Upper lobe of left lung (tissue), 4 donors: ENCODE data around the gene AGK.

Experiments
- CTCF ChIP-seq, 6 experiments: fragments of 450-650 bp in 4 of 6; fragments of 200-600 bp in 2 of 6; sonication (generic) in 2 of 6; IDR thresholded peaks; one replicate each; pipeline ENCODE4 v1.5.1; 2016 to 2019; ENCODE audit warnings: antibody characterized with exemption in 6 of 6
- POLR2A ChIP-seq, 4 donors: fragments of 450-650 bp; IDR thresholded peaks; one replicate each; pipeline ENCODE4 v1.5.1; 2016 to 2017; ENCODE audit warnings: antibody characterized with exemption in 4 of 4, mild to moderate bottlenecking in 2 of 4

- TF ChIP-seq CTCF (IDR thresholded peaks at IDR 0.05): no peak
- no peak for TF ChIP-seq POLR2A (IDR thresholded peaks at IDR 0.05)
Measured at GRCh38 chr7:141586878-141587277, 35.7 kb downstream of the AGK start.
